Measurements from ENCODE around the gene SRRM4.

DNA sequence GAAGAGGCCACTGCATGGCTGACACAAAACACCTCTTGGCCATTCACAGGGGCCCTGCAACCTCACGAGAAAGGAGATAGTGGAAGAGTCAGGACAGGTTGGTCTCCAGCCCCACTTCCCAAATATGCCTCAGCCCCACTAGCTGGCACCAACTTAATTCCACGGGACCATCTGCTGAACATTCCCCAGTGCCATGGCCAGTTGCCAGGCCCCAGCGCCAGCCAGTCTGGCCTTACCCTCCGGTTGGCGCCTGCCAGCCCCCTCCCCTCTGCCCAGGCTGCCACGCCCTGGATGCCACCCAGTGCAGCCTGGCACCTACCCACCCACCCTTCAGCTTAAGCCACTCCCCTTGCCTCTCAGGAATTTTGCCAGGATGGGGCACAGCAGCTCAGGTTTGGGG lies 176.2 kb downstream of the SRRM4 start:
- no peak for TF ChIP-seq EZH2 (IDR thresholded peaks at IDR 0.05; ENCODE audit: low read depth)
- TF ChIP-seq, protein P1, sequence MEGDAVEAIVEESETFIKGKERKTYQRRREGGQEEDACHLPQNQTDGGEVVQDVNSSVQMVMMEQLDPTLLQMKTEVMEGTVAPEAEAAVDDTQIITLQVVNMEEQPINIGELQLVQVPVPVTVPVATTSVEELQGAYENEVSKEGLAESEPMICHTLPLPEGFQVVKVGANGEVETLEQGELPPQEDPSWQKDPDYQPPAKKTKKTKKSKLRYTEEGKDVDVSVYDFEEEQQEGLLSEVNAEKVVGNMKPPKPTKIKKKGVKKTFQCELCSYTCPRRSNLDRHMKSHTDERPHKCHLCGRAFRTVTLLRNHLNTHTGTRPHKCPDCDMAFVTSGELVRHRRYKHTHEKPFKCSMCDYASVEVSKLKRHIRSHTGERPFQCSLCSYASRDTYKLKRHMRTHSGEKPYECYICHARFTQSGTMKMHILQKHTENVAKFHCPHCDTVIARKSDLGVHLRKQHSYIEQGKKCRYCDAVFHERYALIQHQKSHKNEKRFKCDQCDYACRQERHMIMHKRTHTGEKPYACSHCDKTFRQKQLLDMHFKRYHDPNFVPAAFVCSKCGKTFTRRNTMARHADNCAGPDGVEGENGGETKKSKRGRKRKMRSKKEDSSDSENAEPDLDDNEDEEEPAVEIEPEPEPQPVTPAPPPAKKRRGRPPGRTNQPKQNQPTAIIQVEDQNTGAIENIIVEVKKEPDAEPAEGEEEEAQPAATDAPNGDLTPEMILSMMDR (conservative IDR thresholded peaks at IDR 0.05), result no peak

Measured in PC-9 (cell line).